ENCODE data around the gene HOXD10. TPM values are rescaled to one million over a fixed set of nuclear protein-coding genes. Genes with fewer than 3 reads are reported as not detected.

Gene HOXD10
- polyA plus RNA-seq, 3 donors: 147 to 203 (median 149) TPM

GRCh38 chr2:176080540-176081375 is 35.8 kb upstream of the HOXD10 start:
- DNase-seq: no peak

- no peak for DNase-seq
Observed at GRCh38 chr2:176081376-176081836, 35.2 kb upstream of the HOXD10 start.

GRCh38 chr2:176081837-176082524 is 34.6 kb upstream of the HOXD10 start:
- DNase-seq: no peak

DNA sequence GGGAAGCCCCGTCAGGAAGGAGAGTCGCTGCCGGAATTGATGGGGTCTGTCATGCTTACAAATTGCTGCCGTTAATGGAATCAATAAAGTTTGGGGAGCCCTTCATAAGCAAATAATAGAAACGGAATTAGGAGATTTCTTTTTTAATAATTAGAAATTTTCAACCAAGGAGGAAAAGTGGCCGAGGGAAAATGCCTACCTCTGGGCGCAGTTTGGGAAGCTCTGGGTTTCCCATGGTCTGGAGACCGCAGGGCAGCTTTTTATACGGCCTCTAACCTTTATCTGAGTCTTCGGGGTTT is 34.1 kb upstream of the HOXD10 start:
- DNase-seq: no peak

GRCh38 chr2:176082824-176083751 is 33.5 kb upstream of the HOXD10 start:
- DNase-seq: no peak

GRCh38 chr2:176083796-176084261 is 32.7 kb upstream of the HOXD10 start, which contains the start of gene EVX2:
Gene EVX2, minus strand, starts transcription at chr2:176083962. Its CDS starts 186 bp downstream, at chr2:176083776.
- DNase-seq: no peak

DNA sequence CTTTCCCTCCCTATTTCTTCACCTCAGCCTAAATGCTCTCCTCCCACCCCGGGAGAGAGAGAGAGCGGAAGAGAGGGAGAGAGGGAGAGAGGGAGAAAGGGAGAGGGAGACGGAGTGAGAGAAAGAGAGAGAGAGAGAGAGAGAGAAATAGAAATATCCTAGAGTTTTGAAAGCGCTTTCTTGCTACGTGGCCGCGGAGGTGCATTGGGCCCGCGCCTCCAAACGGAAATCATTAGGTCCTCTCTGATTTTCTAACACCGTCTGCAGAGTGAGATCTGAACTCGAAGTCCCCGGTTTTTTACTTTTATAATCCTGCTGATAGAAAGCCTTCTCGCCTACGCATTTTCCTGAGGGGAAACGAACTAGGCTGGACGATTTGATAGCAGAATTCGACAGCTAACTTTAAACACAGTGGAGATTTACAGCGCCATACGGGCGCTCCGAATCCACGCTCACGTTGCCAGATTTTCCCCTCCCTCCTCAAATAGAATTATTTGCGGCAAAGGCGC is 31.9 kb upstream of the HOXD10 start:
- DNase-seq: no peak

- no peak for DNase-seq
Observed at GRCh38 chr2:176085120-176085788, 31.3 kb upstream of the HOXD10 start.

- DNase-seq: no peak
Observed at GRCh38 chr2:176085861-176086771, 30.5 kb upstream of the HOXD10 start.

- no peak for DNase-seq
Observed at GRCh38 chr2:176087330-176088047, 29.1 kb upstream of the HOXD10 start.

DNA sequence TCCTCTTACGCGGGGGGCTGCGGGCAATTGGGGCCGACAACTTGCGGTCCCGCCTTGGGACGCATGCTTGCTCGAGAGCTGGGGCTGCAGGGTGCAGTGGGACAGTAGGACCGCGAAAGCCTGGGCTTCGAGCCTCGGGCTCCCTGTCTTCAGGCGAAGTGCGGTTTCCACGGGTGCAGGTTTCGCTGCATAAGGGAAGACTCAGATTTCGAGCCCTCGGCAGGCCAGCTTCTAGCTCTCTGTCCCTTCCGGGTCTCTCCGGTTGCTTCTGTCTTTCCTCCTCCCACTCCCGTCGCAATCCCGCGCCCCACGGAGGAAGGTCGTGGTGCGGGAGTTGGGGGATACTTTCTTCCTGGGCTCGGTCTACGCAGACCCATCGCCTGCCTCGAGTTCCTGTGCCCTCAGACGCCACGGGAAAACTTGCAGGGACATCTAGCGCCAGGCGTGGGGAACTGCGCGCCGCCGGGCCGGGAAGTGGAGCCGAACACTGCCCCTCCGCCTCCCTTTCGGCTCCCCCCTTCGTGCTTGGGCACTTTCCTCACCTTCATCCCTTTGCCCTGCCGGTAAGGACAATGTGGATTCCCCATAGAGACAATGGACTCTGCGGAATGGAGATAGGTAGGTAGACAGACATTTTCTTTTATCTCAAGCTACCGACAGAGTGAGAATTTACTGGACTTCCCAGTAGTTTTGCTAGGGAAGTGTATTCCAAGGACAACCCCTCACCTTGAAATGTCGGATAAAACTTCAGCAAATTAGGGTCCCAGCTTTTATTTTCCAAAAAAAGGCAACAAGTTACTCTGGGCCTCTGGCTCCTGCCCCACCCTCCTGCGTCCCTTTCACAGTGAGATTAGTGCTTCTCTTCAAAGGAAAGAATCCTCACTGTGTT is 28.3 kb upstream of the HOXD10 start:
- no peak for DNase-seq

DNA sequence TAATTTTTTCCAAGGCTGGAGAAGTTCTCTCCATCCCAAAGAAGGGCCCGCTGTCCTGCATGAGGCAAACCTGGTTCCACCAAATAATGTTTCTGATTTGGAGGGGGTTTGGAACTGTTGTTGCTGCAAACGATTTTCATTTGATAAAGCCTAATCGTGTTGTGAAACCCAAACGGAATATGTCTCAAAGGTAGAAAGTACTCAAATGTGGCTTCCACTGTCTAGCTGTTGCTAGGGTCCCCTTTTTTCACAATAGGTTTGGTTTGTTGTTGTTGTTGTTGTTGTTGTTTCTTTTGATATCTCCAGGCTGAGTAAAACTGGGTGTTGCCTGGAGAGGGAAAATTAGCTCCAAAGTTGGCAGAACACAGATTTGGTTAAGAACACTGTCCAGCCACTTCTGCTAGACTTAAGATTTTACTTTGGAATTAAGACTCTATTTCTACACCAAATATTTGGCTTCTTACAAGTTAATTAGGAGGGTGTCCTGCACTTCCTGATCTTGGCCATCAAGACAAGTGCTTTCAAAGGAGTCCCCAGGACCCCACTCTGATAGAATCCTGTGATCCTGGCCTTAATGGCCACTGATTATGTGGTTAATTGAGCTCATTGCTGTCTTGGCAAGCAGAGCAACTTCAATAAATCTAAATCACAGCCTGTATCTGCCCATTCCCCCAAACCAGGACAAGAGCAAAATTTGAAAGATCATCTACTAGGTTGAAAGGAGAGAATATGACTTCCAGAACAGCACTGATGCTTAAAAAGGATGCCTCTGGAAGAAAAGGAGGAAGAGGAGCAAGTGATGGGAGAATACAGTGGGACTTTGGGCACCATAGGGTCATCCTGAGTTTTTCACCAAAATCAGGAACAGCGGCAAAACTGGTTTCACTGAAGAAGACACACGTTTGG is 27.4 kb upstream of the HOXD10 start:
- DNase-seq: no peak

DNA sequence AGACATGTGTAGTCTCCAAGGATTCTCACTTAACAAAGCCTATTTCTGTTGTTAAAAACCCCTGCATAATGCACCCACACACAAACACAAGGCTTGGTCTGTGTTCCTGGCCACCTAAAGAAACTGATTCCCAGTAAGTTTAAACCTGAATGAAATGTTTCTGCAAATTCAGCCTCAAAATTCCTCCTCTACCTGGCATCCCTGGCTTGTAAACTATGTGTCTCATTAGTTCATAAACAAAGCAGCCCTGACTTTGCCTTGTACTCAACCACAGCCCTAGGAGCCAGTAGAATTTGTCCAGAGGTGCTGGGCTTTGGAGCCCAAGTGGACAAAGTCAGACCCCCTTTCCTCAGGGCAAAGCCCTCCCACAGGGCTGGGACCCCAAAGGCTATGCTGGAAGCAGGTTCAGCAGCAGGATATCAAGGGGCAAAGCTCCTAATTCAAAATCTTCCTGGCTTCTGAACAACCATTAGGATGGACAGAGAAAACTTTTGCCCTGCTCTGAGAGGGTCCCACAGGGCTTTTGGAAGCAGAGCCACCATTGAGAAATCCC is 26.7 kb upstream of the HOXD10 start:
- DNase-seq: no peak

DNA sequence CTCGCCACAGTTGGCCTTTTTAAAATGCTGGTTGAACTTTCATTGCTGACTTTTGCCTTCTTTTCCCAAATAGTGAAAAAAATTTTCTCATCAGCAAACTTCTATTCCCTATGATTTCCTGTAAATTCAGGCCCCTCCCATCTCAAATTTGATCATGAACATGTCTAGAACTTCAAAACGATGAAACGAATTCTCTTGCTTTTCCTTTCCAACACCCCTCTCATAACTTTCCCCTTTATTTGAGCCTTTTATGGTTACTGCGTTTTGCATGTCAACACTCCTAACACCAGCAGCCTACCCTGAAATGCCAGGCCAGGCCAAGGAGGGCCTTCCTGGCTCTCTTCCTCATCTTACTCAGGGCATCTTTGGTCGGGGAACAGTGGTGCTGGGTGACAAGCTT is 25.7 kb upstream of the HOXD10 start:
- DNase-seq: no peak

GRCh38 chr2:176091329-176092258 is 25.0 kb upstream of the HOXD10 start:
- no peak for DNase-seq
